HG03432 (cell line): ENCODE results near the gene MAPKAP1.

Source experiments
- ATAC-seq: cut with Tn5 transposase; IDR thresholded peaks from one replicate; pipeline ENCODE4 v1.9.1; 2021; ENCODE audit warnings: mild to moderate bottlenecking, moderate library complexity; ENCODE audit not compliant: unreplicated experiment

MAPKAP1 gene

DNA sequence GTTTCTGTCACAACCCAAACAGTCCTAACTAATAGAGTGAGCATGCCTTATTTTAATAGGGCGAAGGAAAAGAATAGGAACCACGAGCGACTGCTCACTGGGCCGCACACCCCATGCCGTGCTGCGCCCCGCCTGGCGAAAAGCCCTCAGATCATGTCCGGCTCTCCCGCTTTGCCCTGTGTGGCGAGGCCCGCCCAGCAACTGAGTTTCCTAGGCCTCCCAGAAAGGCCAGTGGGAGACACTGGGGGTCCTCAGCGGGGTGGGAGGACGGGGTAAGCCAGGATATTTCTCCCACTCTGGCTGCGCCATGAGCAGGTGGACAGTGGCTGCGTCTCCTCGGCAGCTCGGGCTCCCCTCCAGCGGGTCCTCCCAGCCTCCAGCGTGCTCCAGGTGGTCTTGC, 307.3 kb downstream of the MAPKAP1 start:
- no peak for ATAC-seq

DNA sequence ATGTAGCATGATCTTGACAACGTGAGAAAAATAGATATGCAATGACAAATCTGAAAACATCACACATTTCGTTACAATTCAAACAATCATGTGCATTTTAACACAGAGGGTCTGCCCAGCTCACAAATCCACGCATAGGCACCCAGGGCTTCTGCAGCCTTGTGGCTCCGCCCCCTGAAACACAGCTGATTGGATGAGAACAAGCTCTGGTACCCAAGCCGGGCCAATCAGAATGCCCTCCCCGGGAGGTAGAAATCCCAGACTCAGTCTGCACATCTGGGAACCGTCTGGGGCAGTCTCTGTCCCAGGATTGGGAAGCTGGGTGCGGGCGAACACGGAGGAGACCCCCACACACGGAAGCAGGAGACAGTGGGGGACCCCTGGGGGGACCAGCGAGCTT, 307.8 kb downstream of the MAPKAP1 start:
- no peak for ATAC-seq

DNA sequence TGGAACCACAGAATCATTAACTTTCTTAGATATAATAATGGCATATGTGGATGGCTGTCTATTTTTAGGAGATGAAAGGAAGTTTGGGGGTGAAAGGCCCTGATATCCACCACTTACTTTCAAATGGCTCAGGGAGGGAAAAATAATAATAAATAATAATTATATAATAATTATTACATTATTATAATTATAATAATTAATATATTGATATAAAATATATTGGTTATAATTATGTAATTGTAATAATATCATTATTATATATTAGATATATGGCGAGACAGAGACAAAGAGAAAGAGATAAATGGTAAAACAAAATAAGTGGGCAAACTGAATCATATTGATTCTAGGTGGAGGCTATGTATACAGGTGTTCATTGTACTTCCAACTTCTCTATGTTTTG, 308.8 kb downstream of the MAPKAP1 start:
- ATAC-seq, result no peak

DNA sequence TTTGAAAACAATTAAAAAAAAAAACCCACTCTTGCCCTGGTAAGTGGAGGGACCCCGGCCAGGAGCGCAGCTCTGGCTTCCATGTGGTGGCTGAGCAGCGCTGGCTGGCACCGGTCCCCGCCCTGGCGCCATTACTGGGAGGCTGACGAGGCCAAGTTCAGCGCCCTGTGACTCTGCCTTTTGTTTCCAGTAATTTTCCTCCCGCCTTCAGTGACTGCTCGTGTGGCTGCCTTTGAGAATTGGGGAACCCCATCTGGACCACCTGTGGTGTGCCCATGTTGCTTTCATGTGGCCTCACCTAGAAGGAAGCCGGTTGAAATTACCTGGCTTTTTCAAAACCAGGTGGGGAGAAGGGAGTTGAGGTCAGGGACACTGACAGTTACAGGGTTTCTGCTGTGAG, 309.3 kb downstream of the MAPKAP1 start:
- ATAC-seq, result no peak

DNA sequence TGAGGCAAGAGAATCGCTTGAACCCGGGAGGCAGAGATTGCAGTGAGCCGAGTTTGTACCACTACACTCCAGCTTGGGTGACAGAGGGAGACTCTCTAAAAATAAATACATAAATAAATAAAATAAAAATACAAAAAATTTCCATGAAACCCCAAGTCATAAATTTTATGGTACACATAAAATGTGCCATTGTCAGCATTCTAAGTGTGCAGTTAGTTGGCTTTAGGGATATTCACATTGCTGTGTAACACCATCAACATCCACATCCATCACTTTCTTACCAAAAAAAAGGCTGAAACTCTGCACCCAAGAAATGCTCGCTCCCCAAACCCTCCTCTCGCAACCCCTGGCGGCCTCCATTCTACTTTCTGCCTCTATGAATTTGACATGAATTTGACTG, 310.2 kb downstream of the MAPKAP1 start:
- ATAC-seq, result no peak

DNA sequence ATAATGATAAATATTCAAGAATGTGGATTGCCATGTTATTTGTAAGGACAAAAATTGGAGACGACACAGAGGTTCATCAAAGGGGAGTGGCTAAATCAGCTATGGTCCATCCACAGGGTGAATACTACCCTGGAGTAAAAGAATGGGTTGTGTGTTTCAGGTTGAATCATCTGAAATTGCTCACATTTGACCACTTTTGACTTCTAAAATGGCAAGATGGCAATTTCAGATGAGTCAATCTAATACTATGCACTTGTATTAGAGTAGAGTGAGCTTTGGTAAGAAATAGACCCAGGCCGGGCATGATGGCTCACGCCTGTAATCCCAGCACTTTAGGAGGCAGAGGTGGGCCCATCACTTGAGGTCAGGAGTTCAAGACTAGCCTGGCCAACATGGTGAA, 313.6 kb downstream of the MAPKAP1 start:
- ATAC-seq, result no peak

DNA sequence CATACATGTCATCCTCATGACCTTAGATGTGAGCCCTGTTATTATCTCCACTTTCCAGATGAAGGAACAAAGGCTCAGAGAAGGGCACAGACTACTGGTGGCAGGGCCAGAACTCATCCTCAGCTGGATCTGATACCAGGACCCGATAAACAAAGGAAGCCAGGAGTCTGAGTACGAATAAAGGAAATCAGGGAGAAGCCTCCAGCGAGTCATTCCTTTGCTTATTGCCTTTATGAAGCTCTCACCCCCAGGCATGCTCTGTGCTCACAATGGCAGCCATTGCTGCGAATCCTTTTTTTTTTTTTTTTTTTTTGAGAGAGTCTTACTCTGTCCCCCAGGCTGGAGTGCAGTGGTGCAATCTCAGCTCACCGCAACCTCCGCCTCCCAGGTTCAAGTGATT, 315.3 kb downstream of the MAPKAP1 start:
- no peak for ATAC-seq

DNA sequence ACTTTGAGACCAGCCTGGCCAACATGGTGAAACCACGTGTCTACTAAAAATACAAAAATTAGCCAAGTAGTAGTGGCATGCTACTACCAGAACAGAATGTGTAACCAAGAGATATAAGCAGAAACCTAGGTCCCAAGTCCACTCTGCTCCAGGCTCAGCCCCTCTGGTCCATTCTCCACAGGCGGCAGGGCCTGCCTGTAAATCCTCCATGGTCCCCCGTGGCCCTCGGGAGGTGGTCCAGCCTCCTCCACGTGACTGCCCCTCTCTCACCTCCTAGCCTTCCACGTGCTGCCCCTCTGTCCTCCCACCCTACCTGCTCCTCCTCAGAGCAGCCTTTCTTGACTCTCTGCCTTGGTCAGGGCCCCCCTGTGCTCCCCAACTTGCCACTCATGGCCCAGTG, 318.0 kb downstream of the MAPKAP1 start:
- no peak for ATAC-seq

DNA sequence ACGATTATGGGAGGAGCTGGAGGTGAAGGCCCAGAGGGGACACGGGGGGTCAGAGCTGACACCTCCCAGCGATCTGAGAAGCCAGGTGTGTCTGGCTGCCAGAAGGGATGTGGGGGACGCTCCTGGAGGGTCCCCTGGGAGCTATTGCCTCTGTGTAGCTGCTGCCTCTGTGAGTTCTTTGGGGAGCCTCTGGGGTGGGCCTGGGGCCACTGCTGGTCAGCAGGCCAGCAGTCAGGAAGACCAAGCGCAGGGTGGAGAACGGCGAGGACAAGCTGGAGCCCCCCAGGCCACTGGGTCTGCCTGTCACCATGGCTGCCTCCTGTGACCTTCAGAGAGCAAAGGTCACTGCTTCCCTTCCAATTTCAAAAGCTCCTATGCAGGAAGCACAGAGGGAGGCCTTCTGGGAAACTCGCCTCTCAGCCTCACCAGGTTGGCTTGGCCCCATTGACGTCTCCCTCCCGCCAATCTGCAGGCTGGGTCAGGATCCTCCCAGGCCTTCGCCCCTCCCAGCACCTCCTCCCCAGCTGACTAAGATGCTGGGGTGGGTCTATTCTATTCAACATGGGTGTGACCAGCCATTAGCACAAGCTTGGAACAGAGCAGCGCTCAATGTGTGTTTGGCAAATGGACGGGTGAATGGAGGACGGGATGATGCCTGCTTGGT, 319.0 kb downstream of the MAPKAP1 start:
- ATAC-seq, result no peak
